ENCODE results near the gene TMEM174. TPM values are rescaled to one million over a fixed set of nuclear protein-coding genes. Genes with fewer than 3 reads are reported as not detected.

Gene TMEM174
- total RNA-seq, 1 donor from 2014 or later, result not detected

GRCh38 chr5:73157414-73158303 is 15.3 kb upstream of the TMEM174 start:
- H3K4me3 Mint-ChIP-seq (ENCODE audit: unreplicated experiment), result no peak overlapping the region
- peaks cover 2% of the 10 kb centered on the region for H3K27me3 Mint-ChIP-seq (ENCODE audit: unreplicated experiment)
- DNase-seq, result no peak
- no peaks in the 10 kb centered on the region for H3K36me3 Mint-ChIP-seq (ENCODE audit: unreplicated experiment)
- no peak for TF ChIP-seq CTCF (IDR thresholded peaks at IDR 0.05; ENCODE audit: partially characterized antibody, unreplicated experiment)
- no peak overlapping the region for H3K27ac Mint-ChIP-seq (ENCODE audit: unreplicated experiment)
- no peaks in the 10 kb centered on the region for H3K4me1 Mint-ChIP-seq (ENCODE audit: low read depth, unreplicated experiment)
- H3K9me3 Mint-ChIP-seq (ENCODE audit: unreplicated experiment), result no peaks in the 10 kb centered on the region

- no peak for DNase-seq
- H3K27me3 Mint-ChIP-seq (ENCODE audit: unreplicated experiment), result peaks cover 2% of the 10 kb centered on the region
- H3K36me3 Mint-ChIP-seq (ENCODE audit: unreplicated experiment), result no peaks in the 10 kb centered on the region
- no peaks in the 10 kb centered on the region for H3K9me3 Mint-ChIP-seq (ENCODE audit: unreplicated experiment)
- TF ChIP-seq CTCF (IDR thresholded peaks at IDR 0.05; ENCODE audit: partially characterized antibody, unreplicated experiment), result no peak
- H3K4me3 Mint-ChIP-seq (ENCODE audit: unreplicated experiment), result no peak overlapping the region
- H3K4me1 Mint-ChIP-seq (ENCODE audit: low read depth, unreplicated experiment), result no peaks in the 10 kb centered on the region
- no peak overlapping the region for H3K27ac Mint-ChIP-seq (ENCODE audit: unreplicated experiment)
Measured at GRCh38 chr5:73158313-73158712, 14.7 kb upstream of the TMEM174 start.

- Mint-ChIP-seq H3K36me3 (ENCODE audit: unreplicated experiment) (no peaks in the 10 kb centered on the region), H3K9me3 (ENCODE audit: unreplicated experiment) (no peaks in the 10 kb centered on the region), H3K27ac (ENCODE audit: unreplicated experiment) (no peak overlapping the region), H3K27me3 (ENCODE audit: unreplicated experiment) (peaks cover 2% of the 10 kb centered on the region), H3K4me3 (ENCODE audit: unreplicated experiment) (no peak overlapping the region), H3K4me1 (ENCODE audit: low read depth, unreplicated experiment) (no peaks in the 10 kb centered on the region)
- no peak for DNase-seq
- TF ChIP-seq CTCF (IDR thresholded peaks at IDR 0.05; ENCODE audit: partially characterized antibody, unreplicated experiment), result no peak
Measured at GRCh38 chr5:73160239-73160671, 12.7 kb upstream of the TMEM174 start.

- H3K4me3 Mint-ChIP-seq (ENCODE audit: unreplicated experiment), result no peak overlapping the region
- no peak for DNase-seq
- H3K27me3 Mint-ChIP-seq (ENCODE audit: unreplicated experiment), result no peaks in the 10 kb centered on the region
- no peaks in the 10 kb centered on the region for H3K9me3 Mint-ChIP-seq (ENCODE audit: unreplicated experiment)
- peak; percentile 49 for TF ChIP-seq CTCF (IDR thresholded peaks at IDR 0.05; ENCODE audit: partially characterized antibody, unreplicated experiment)
- no peak overlapping the region for H3K27ac Mint-ChIP-seq (ENCODE audit: unreplicated experiment)
- H3K4me1 Mint-ChIP-seq (ENCODE audit: low read depth, unreplicated experiment), result peaks cover 2% of the 10 kb centered on the region
- H3K36me3 Mint-ChIP-seq (ENCODE audit: unreplicated experiment), result no peaks in the 10 kb centered on the region
Measured at GRCh38 chr5:73170522-73170921, 2.5 kb upstream of the TMEM174 start.

GRCh38 chr5:73171495-73171894 is 1.5 kb upstream of the TMEM174 start:
- Mint-ChIP-seq H3K9me3 (ENCODE audit: unreplicated experiment) (no peaks in the 10 kb centered on the region), H3K27ac (ENCODE audit: unreplicated experiment) (no peak overlapping the region), H3K4me3 (ENCODE audit: unreplicated experiment) (no peak overlapping the region), H3K36me3 (ENCODE audit: unreplicated experiment) (no peaks in the 10 kb centered on the region), H3K4me1 (ENCODE audit: low read depth, unreplicated experiment) (peaks cover 2% of the 10 kb centered on the region), H3K27me3 (ENCODE audit: unreplicated experiment) (no peaks in the 10 kb centered on the region)
- no peak for TF ChIP-seq CTCF (IDR thresholded peaks at IDR 0.05; ENCODE audit: partially characterized antibody, unreplicated experiment)
- no peak for DNase-seq
